HepG2 (cell line): ENCODE results near the gene GPATCH3. TPM values are rescaled to one million over a fixed set of nuclear protein-coding genes. Genes with fewer than 3 reads are reported as not detected.

Experiments used
- CEBPG ChIP-seq: IDR thresholded peaks from 2 replicates; pipeline ENCODE4 v1.6.1; 2016
- GFI1 ChIP-seq: sonication (generic); formaldehyde crosslinking; IDR thresholded peaks from 2 replicates; pipeline ENCODE4 v1.5.0; 2020; ENCODE audit warnings: missing genetic modification reagents, mild to moderate bottlenecking, borderline replicate concordance
- IKZF4 ChIP-seq: sonication (generic); formaldehyde crosslinking; IDR thresholded peaks from 2 replicates; pipeline ENCODE4 v1.5.1; 2020; ENCODE audit warnings: borderline replicate concordance, mild to moderate bottlenecking, low read depth, missing genetic modification reagents; ENCODE audit errors: not compliant biosample characterization
- MTF2 ChIP-seq: sonication (generic); formaldehyde crosslinking; IDR thresholded peaks from 2 replicates; pipeline ENCODE4 v1.5.0; 2020; ENCODE audit warnings: missing genetic modification reagents, borderline replicate concordance
- NFKBIZ ChIP-seq: IDR thresholded peaks from 2 replicates; pipeline ENCODE4 v1.6.1; 2018; ENCODE audit warnings: missing genetic modification reagents, missing compliant biosample characterization
- TBX3 ChIP-seq: fragments of 450-650 bp; IDR thresholded peaks from 2 replicates; pipeline ENCODE4 v1.6.1; 2017; ENCODE audit warnings: antibody characterized with exemption, mild to moderate bottlenecking, inconsistent platforms, borderline replicate concordance
- TRIM24 ChIP-seq: sonication (generic); formaldehyde crosslinking; IDR thresholded peaks from 2 replicates; pipeline ENCODE4 v1.8.0; 2022; ENCODE audit warnings: mild to moderate bottlenecking, missing genetic modification reagents
- YEATS4 ChIP-seq: sonication (generic); formaldehyde crosslinking; IDR thresholded peaks from 2 replicates; pipeline ENCODE4 v1.4.0; 2020; ENCODE audit warnings: missing genetic modification reagents, borderline replicate concordance
- ZKSCAN1 ChIP-seq: fragments of 150-350 bp; IDR thresholded peaks from 2 replicates; pipeline ENCODE4 v1.6.1; 2014; ENCODE audit warnings: low read length
- ZNF292 ChIP-seq: sonication (generic); formaldehyde crosslinking; IDR thresholded peaks from 2 replicates; pipeline ENCODE4 v1.8.1; 2022; ENCODE audit warnings: mild to moderate bottlenecking, low read depth, missing genetic modification reagents, borderline replicate concordance
- ZNF468 ChIP-seq: sonication (generic); formaldehyde crosslinking; IDR thresholded peaks from 2 replicates; pipeline ENCODE4 v1.8.0; 2022; ENCODE audit warnings: mild to moderate bottlenecking, moderate library complexity, missing genetic modification reagents
- ZNF780A ChIP-seq: sonication (generic); formaldehyde crosslinking; IDR thresholded peaks from 2 replicates; pipeline ENCODE4 v1.8.0; 2022; ENCODE audit warnings: mild to moderate bottlenecking, missing genetic modification reagents, moderate library complexity
- polyA plus RNA-seq, 8 experiments: library from polyadenylated mRNA; depleted of rRNA in 3 of 8; stranded (reverse) in 7 of 8; unstranded in 1 of 8; fragments of >200 nt; fragmentation: Illumina TruSeq in 4 of 8; extraction: Trizol in 4 of 8; gene quantifications; 2 replicates each; pipeline versions ENCODE4 v1.2.1 to v1.2.3, GENCODE V29; 2011 to 2016; ENCODE audit warnings: low read depth in 4 of 8, missing spikeins in 1 of 8, mixed read lengths in 1 of 8; ENCODE audit not compliant: insufficient read depth in 1 of 8
- total RNA-seq, 5 experiments: library from RNA; depleted of rRNA; stranded (reverse); fragments of >200 nt; fragmentation: Illumina TruSeq; extraction: Trizol; gene quantifications; 2 replicates each; pipeline ENCODE4 v1.2.3, GENCODE V29; 2016; ENCODE audit warnings: low read depth in 1 of 5
- TF ChIP-seq, protein P1 (sequence below): sonication (generic); formaldehyde crosslinking; IDR thresholded peaks from 2 replicates; pipeline ENCODE4 v1.4.0; 2020; ENCODE audit warnings: missing genetic modification reagents
- TF ChIP-seq, protein P2 (sequence below): sonication (generic); formaldehyde crosslinking; IDR thresholded peaks from 2 replicates; pipeline ENCODE4 v1.4.0; 2020; ENCODE audit warnings: missing genetic modification reagents
- TF ChIP-seq, protein P3 (sequence below): IDR thresholded peaks from 2 replicates; pipeline ENCODE4 v1.6.1; 2016; ENCODE audit warnings: control low read depth
- TF ChIP-seq, protein P4 (sequence below): IDR thresholded peaks from 2 replicates; pipeline ENCODE4 v1.6.1; 2016; ENCODE audit warnings: low read depth, control low read depth
- TF ChIP-seq, protein P5 (sequence below): sonication (generic); formaldehyde crosslinking; IDR thresholded peaks from 2 replicates; pipeline ENCODE4 v1.4.0; 2020; ENCODE audit warnings: missing genetic modification reagents, low read depth, mild to moderate bottlenecking, borderline replicate concordance

The GPATCH3 gene
- total and polyA plus RNA-seq, 2 of the 13 experiments (the other 11 are each of a cell fraction or from before 2014, with no cell fraction given) = 8.3 to 11.0 TPM

DNA sequence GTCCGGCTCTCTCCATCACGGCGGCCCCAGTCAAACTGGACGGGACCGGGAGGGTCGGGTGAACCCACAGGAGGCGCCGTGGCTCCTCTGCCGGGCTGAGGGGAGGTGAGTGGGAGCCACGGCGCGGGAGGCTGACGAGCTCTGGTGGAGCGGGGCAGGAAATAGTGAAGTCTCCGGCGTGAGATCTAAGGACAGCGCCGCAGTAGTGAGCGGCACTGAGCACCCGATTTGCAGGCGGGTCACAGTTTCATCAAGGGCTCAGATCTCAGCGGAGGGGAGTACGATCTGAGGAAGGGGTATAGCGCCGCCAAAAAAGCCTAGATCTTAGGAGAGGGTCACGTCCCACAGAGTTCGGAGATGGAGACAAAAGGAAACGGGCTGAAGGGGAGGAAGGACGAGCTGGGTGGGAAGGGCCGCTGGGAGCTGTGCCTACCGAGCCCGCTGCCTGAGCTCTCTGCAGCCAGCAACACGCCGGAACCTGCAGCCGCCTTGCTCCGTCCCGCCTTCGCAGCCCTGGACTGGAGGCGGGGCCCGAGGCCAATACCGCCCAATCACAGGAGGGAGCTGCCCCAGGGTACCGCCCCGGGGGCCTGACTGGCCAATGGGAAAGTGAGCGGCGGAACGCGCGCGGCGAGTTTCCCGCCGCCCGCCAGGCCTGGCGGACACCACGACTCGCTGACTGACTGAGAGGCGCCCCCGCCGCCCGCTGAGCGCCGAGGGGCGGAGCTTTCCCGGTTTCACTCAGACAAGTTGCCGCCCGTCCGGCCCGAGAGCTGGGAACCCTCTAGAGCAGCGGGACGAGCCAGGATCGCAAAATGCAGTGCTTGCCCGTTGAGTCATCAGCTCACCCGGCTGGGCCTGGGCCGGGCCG lies 35.4 kb downstream of the GPATCH3 start (continued):
- TF ChIP-seq IKZF4 (CRISPR knock-in tag) = peak; percentile 26
- TF ChIP-seq TBX3 = peak; percentile 29; the same call in 1 of the 2 replicates
- TF ChIP-seq, protein P1, sequence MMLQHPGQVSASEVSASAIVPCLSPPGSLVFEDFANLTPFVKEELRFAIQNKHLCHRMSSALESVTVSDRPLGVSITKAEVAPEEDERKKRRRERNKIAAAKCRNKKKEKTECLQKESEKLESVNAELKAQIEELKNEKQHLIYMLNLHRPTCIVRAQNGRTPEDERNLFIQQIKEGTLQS (CRISPR knock-in tag) = peak; percentile 14; the same call in 1 of the 2 replicates
- TF ChIP-seq, protein P2, sequence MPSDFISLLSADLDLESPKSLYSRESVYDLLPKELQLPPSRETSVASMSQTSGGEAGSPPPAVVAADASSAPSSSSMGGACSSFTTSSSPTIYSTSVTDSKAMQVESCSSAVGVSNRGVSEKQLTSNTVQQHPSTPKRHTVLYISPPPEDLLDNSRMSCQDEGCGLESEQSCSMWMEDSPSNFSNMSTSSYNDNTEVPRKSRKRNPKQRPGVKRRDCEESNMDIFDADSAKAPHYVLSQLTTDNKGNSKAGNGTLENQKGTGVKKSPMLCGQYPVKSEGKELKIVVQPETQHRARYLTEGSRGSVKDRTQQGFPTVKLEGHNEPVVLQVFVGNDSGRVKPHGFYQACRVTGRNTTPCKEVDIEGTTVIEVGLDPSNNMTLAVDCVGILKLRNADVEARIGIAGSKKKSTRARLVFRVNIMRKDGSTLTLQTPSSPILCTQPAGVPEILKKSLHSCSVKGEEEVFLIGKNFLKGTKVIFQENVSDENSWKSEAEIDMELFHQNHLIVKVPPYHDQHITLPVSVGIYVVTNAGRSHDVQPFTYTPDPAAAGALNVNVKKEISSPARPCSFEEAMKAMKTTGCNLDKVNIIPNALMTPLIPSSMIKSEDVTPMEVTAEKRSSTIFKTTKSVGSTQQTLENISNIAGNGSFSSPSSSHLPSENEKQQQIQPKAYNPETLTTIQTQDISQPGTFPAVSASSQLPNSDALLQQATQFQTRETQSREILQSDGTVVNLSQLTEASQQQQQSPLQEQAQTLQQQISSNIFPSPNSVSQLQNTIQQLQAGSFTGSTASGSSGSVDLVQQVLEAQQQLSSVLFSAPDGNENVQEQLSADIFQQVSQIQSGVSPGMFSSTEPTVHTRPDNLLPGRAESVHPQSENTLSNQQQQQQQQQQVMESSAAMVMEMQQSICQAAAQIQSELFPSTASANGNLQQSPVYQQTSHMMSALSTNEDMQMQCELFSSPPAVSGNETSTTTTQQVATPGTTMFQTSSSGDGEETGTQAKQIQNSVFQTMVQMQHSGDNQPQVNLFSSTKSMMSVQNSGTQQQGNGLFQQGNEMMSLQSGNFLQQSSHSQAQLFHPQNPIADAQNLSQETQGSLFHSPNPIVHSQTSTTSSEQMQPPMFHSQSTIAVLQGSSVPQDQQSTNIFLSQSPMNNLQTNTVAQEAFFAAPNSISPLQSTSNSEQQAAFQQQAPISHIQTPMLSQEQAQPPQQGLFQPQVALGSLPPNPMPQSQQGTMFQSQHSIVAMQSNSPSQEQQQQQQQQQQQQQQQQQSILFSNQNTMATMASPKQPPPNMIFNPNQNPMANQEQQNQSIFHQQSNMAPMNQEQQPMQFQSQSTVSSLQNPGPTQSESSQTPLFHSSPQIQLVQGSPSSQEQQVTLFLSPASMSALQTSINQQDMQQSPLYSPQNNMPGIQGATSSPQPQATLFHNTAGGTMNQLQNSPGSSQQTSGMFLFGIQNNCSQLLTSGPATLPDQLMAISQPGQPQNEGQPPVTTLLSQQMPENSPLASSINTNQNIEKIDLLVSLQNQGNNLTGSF (CRISPR knock-in tag) = no peak; the same call in 1 of the 2 replicates
- TF ChIP-seq NFKBIZ = no peak; the same call in 1 of the 2 replicates
- TF ChIP-seq, protein P3, sequence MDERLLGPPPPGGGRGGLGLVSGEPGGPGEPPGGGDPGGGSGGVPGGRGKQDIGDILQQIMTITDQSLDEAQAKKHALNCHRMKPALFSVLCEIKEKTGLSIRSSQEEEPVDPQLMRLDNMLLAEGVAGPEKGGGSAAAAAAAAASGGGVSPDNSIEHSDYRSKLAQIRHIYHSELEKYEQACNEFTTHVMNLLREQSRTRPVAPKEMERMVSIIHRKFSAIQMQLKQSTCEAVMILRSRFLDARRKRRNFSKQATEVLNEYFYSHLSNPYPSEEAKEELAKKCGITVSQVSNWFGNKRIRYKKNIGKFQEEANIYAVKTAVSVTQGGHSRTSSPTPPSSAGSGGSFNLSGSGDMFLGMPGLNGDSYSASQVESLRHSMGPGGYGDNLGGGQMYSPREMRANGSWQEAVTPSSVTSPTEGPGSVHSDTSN = peak; percentile 66
- TF ChIP-seq MTF2 = no peak
- peak; percentile 5; the same call in 1 of the 2 replicates for TF ChIP-seq CEBPG (CRISPR knock-in tag)
- peak; percentile 75 for TF ChIP-seq YEATS4
- no peak for TF ChIP-seq ZNF468 (CRISPR knock-in tag)
- TF ChIP-seq ZNF780A (CRISPR knock-in tag) = no peak
- no peak for TF ChIP-seq ZKSCAN1
- TF ChIP-seq, protein P4, sequence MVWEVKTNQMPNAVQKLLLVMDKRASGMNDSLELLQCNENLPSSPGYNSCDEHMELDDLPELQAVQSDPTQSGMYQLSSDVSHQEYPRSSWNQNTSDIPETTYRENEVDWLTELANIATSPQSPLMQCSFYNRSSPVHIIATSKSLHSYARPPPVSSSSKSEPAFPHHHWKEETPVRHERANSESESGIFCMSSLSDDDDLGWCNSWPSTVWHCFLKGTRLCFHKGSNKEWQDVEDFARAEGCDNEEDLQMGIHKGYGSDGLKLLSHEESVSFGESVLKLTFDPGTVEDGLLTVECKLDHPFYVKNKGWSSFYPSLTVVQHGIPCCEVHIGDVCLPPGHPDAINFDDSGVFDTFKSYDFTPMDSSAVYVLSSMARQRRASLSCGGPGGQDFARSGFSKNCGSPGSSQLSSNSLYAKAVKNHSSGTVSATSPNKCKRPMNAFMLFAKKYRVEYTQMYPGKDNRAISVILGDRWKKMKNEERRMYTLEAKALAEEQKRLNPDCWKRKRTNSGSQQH = 0 out of 2 replicates have a peak, but pooled peaks have one; percentile 56
- peak; percentile 88 for TF ChIP-seq ZNF292
- TF ChIP-seq TRIM24 (CRISPR knock-in tag) = no peak
- TF ChIP-seq, protein P5, sequence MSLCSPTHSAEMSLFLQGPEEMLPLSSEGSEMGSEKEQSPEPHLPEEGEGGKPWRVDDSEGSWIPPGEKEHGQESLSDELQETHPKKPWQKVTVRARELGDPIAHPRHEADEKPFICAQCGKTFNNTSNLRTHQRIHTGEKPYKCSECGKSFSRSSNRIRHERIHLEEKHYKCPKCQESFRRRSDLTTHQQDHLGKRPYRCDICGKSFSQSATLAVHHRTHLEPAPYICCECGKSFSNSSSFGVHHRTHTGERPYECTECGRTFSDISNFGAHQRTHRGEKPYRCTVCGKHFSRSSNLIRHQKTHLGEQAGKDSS = no peak
- peak; percentile 53; the same call in 1 of the 2 replicates for TF ChIP-seq GFI1 (CRISPR knock-in tag)
